ENCODE measurements around the gene RGPD8.
"Not testable (repeated sequence)": the region's sequence is repeated elsewhere in the genome, so short reads cannot be mapped to it uniquely, and the experiment has no call there.

The RGPD8 gene

GRCh38 chr2:112433480-112433879, at the start of gene RGPD8:
RGPD8 (minus strand) TSS chr2:112433645; CDS start chr2:112433453, 192 bp downstream.
- in situ Hi-C loops (cut with HindIII; ENCODE audit: low sequenced_read_pairs) = not testable (repeated sequence)

- in situ Hi-C loops (cut with HindIII; ENCODE audit: low sequenced_read_pairs) = no loop called here
Measured at GRCh38 chr2:112483042-112483473, 49.6 kb upstream of the RGPD8 start.

- in situ Hi-C loops (cut with HindIII; ENCODE audit: low sequenced_read_pairs) = no loop called here
Measured at GRCh38 chr2:112482309-112483041, 49.0 kb upstream of the RGPD8 start.

DNA sequence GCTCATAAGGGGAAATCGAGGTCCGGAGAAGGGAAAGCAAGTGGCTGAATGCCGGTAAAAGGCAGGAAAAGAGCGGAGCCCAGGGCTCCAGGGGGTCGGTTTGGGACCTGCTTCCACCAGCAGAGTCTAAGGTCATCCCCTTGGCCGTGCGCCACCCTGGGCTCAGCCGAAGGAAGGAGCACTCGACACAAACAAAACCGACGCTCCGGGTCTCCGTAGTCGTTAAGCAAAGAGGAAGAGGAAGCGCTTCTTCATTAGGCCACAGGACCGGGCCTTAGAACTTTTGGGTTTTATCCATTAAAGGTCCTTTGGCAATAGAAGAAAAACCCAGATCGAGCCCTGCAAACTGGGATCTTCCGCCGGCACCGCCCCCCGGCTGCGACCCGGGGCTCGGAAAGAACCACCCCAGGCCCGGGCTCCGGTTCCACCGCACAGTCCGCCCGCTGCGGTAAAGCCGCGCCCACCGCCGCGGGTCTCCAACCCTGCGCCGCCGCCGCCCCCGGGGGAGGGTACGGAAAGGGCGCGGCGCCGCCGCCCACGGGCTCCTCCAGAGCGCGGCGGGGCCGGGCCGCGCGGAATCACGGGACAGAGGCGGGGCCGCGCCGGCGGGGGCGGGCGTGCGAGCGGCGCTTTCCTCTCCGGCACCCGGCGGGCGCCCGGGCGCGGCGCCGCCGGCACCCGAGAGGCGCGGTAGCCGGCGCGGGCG, 48.2 kb upstream of the RGPD8 start, which contains the start of gene TTL:
TTL (plus strand) TSS at position 629 of the 706 bp plus-strand sequence. CDS start 189 bp downstream, outside the sequence.
- in situ Hi-C loops (cut with HindIII; ENCODE audit: low sequenced_read_pairs) = no loop called here

DNA sequence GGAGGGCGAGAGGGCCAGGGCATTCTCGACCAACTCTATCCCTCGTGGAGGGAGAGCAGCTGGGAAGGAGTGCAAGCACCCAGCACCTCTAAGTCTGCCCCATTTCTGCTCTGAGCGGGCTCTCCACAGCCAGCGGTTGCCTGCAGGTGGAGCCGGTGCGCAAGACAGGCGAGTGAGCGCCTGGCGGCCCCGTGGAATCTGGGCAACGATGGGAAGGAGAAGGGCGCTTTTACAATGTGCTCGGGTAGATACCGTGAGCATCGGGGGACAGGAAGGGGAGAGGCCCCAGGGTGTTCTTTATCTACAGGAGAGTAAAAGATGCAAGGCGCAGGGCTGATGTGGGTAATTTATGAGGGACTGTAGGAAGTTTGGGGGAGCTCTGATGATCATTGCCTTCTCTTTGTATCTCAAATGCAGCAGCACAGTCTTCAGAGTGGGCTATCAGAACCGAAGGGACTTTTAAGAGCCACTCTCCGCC, 47.6 kb upstream of the RGPD8 start:
- in situ Hi-C loops (cut with HindIII; ENCODE audit: low sequenced_read_pairs) = no loop called here

GRCh38 chr2:112480530-112481049, 47.1 kb upstream of the RGPD8 start:
- in situ Hi-C loops (cut with HindIII; ENCODE audit: low sequenced_read_pairs) = no loop called here

- in situ Hi-C loops (cut with HindIII; ENCODE audit: low sequenced_read_pairs) = no loop called here
Measured at GRCh38 chr2:112476434-112476833, 43.0 kb upstream of the RGPD8 start.

GRCh38 chr2:112474844-112475486, 41.5 kb upstream of the RGPD8 start:
- in situ Hi-C loops (cut with HindIII; ENCODE audit: low sequenced_read_pairs) = no loop called here

DNA sequence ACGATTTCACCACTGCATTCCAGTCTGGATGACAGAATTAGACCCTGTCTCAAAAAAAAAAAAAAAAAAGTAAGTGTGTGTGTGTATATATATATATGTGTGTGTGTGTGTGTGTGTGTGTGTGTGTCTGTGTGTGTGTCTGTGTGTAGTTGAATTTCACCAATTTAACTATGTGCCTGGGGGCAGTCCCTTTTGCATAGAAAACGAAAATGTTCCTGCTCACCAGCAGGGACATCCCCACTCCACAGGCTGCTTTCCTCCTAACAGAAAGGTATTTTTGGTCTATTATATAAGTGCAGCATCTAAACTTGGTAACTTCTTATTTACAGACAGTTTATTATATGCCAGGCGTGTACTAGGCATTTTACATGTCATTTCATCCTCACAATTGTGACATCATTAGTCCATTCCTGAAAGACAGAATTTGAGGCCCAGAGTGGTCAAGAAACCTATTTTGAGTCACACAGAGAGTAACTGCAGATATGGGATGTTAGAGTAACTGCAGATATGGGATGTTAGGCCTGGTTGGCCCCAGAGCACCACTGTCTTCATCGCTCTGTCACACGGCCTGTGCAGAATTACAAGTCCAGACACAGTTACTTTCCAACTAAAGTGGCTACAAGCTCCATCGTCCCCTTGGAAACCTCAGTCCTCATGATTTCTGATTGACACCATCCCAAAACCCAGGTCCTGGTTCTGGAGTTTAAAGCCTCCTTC, 39.3 kb upstream of the RGPD8 start:
- in situ Hi-C loops (cut with HindIII; ENCODE audit: low sequenced_read_pairs) = no loop called here

DNA sequence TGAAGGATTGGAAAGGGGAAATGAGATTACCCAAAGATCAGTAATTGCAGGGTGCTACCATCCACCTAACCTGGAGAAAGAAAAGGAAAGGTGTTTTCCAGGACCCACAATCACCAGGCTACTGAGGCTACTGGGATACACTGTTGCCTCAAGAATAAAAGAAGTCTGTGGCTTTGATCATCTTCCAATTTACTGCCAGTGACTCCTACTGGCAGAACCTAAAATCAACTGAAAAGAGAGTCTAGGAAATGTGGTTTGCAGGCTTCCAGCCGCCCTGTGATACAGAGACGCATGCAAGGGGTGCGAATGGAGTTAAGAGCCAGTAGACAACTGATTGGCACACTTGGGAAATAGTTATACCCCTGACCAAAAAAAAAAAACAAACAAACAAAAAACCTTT, 31.9 kb upstream of the RGPD8 start:
- in situ Hi-C loops (cut with HindIII; ENCODE audit: low sequenced_read_pairs) = no loop called here

GRCh38 chr2:112463256-112463655, 29.8 kb upstream of the RGPD8 start:
- in situ Hi-C loops (cut with HindIII; ENCODE audit: low sequenced_read_pairs) = no loop called here

DNA sequence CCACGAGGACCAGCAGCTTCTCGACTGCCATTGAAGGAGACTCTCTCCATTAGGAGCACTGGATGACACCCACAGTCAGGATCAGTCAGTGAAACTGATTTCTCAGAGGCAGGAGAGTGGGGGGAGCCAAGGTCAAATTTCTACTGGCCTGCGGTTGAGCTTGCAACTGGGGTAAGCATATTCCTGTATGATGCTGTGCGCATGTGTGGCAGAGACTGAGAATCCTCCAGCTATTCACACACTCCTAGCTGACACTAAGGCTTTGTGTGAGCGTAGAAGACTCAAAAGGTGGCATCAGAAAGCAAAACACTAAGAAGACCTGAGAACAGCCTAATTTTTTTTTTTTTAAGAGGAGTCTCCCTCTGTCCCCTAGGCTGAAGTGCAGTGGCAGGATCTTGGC, 28.7 kb upstream of the RGPD8 start:
- in situ Hi-C loops (cut with HindIII; ENCODE audit: low sequenced_read_pairs) = no loop called here

GRCh38 chr2:112459372-112459771, 25.9 kb upstream of the RGPD8 start:
- in situ Hi-C loops (cut with HindIII; ENCODE audit: low sequenced_read_pairs) = no loop called here

- in situ Hi-C loops (cut with HindIII; ENCODE audit: low sequenced_read_pairs) = no loop called here
Measured at GRCh38 chr2:112454586-112454985, 21.1 kb upstream of the RGPD8 start.

DNA sequence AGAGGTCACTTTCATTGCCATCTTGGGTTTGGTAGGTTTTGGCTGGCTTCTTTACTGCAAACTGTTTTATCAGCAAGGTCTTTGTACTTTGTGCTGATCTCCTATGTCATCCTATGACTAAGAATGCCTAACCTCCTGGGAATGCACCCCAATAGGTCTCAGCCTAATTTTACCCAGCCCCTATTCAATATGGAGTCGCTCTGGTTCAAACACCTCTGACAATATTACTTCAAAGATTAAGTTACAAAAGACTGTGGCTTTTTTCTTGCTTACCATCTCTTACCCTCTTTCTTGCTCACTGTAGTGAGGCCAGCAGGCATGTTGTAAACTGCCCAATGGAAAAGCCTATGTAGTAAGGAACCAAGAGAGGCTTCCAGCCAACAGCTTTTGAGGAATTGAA, 17.9 kb upstream of the RGPD8 start:
- in situ Hi-C loops (cut with HindIII; ENCODE audit: low sequenced_read_pairs) = no loop called here

- in situ Hi-C loops (cut with HindIII; ENCODE audit: low sequenced_read_pairs) = no loop called here
Measured at GRCh38 chr2:112449854-112450253, 16.4 kb upstream of the RGPD8 start.

DNA sequence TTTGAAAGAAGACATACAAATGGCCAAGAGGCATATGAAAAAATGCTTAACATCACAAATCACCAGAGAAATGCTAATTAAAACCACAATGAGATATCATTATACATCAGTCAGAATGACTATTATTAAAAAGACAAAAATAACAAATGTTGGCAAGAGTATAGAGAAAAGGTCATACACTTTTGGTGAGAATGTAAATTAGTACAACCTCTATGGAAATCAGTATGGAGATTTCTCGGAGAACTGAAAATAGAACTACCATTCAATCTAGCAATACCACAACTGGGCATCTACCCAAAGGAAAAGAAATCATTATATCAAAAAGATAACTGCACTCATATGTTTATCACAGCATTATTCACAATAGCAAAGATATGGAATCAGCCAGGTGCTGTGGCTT, 10.8 kb upstream of the RGPD8 start:
- in situ Hi-C loops (cut with HindIII; ENCODE audit: low sequenced_read_pairs) = not testable (repeated sequence)

DNA sequence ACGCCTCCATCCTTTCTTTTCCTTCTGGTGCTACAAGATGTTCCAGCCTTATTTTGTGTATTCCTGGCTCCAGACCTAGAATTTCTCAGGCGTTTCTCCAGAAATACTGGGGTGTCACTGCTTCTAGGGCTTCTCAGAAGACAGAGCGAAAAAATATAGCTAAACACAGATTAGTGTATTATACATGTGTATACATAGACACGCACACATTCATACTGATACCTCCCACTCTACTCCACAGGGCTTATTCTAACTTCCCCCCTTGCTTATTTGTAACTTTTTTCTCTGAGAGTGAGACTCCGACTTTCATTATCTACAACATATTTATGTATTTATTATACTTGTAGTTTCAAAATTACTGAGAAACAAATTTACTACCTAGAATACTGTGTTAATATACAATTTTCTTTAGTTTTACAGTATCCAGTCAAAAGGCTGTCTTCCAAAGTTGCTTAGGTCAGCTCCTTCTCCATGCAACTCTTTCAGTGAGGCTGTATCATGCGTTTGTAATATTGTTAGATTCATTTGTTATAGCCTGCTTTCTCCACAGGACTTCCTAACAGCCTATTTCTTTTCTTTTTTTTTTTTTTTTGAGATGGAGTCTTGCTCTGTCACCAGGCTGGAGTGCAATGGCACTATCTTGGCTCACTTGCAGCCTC, 5.3 kb upstream of the RGPD8 start:
- in situ Hi-C loops (cut with HindIII; ENCODE audit: low sequenced_read_pairs) = not testable (repeated sequence)

GRCh38 chr2:112437405-112437831, 4.0 kb upstream of the RGPD8 start:
- in situ Hi-C loops (cut with HindIII; ENCODE audit: low sequenced_read_pairs) = not testable (repeated sequence)

- in situ Hi-C loops (cut with HindIII; ENCODE audit: low sequenced_read_pairs) = not testable (repeated sequence)
Measured at GRCh38 chr2:112436993-112437392, 3.5 kb upstream of the RGPD8 start.
